Hepatocyte (in vitro differentiated cells): ENCODE measurements around the gene GLRX2.

Source experiments
- CTCF ChIP-seq: fragments of 200-600 bp; sonication (generic); IDR thresholded peaks from 2 replicates; pipeline ENCODE4 v1.5.1; 2016; ENCODE audit warnings: antibody characterized with exemption, mild to moderate bottlenecking; ENCODE audit not compliant: poor library complexity
- EZH2 ChIP-seq: fragments of 200-600 bp; sonication (generic); IDR thresholded peaks from 2 replicates; pipeline ENCODE4 v1.6.1; 2016; ENCODE audit warnings: antibody characterized with exemption, mild to moderate bottlenecking, borderline replicate concordance

GRCh38 chr1:193085263-193085662 is 20.0 kb downstream of the GLRX2 start:
- TF ChIP-seq CTCF (no peak), EZH2 (no peak)
